ENCODE data around the gene SEC11C.

- TF ChIP-seq CTCF (CRISPR knock-in tag; IDR thresholded peaks at IDR 0.05) (0 out of 2 replicates have a peak, but pooled peaks have one; percentile 3), MYC (CRISPR knock-in tag; IDR thresholded peaks at IDR 0.05; ENCODE audit: borderline replicate concordance) (peak; percentile 79; the same call in 1 of the 2 replicates), ZNF530 (CRISPR knock-in tag; IDR thresholded peaks at IDR 0.05; ENCODE audit: low read depth) (no peak), CHD4 (IDR thresholded peaks at IDR 0.05; ENCODE audit: borderline replicate concordance, low read length) (no peak), RBFOX2 (IDR thresholded peaks at IDR 0.05; ENCODE audit: low read depth, low read length) (peak; percentile 91), ZNF263 (CRISPR knock-in tag; IDR thresholded peaks at IDR 0.05) (no peak), EZH2 (conservative IDR thresholded peaks at IDR 0.05; ENCODE audit: low read depth, low read length) (no peak), FOXJ3 (CRISPR knock-in tag; IDR thresholded peaks at IDR 0.05; ENCODE audit: borderline replicate concordance) (no peak), HHEX (CRISPR knock-in tag; IDR thresholded peaks at IDR 0.05) (no peak), ELF4 (CRISPR knock-in tag; IDR thresholded peaks at IDR 0.05; ENCODE audit: borderline replicate concordance) (no peak), RELA (CRISPR knock-in tag; IDR thresholded peaks at IDR 0.05) (no peak), SNAPC5 (CRISPR knock-in tag; IDR thresholded peaks at IDR 0.05; ENCODE audit: borderline replicate concordance) (no peak), NFYB (CRISPR knock-in tag; IDR thresholded peaks at IDR 0.05) (peak; percentile 73)
Measured at GRCh38 chr18:59139615-59140301, at the start of gene SEC11C.
